ENCODE measurements around the gene C1orf52. TPM values are rescaled to one million over a fixed set of nuclear protein-coding genes. Genes with fewer than 3 reads are reported as not detected.

C1orf52 gene
- total RNA-seq (2014; rRNA removed; shearing (Covaris generic)) = 16.2 and 22.5 TPM in 2 replicates

GRCh38 chr1:85259118-85259911 is at the start of gene C1orf52:
Gene C1orf52 (minus strand): TSS chr1:85259662. CDS start chr1:85259633, 29 bp downstream.
- peak; percentile 90 for DNase-seq (ENCODE audit: low read depth)

GRCh38 chr1:85308833-85309350 is 49.4 kb upstream of the C1orf52 start:
- DNase-seq (ENCODE audit: low read depth) = no peak

GRCh38 chr1:85307987-85308832 is 48.7 kb upstream of the C1orf52 start:
- DNase-seq (ENCODE audit: low read depth) = peak; percentile 81

- no peak for DNase-seq (ENCODE audit: low read depth)
Measured at GRCh38 chr1:85306236-85306635, 46.8 kb upstream of the C1orf52 start.

GRCh38 chr1:85303440-85304162 is 44.1 kb upstream of the C1orf52 start:
- DNase-seq (ENCODE audit: low read depth) = no peak

GRCh38 chr1:85300140-85300539 is 40.7 kb upstream of the C1orf52 start:
- no peak for DNase-seq (ENCODE audit: low read depth)

GRCh38 chr1:85297855-85298629 is 38.6 kb upstream of the C1orf52 start:
- peak; percentile 99 for DNase-seq (ENCODE audit: low read depth)

GRCh38 chr1:85297538-85297854 is 38.0 kb upstream of the C1orf52 start:
- DNase-seq (ENCODE audit: low read depth) = no peak

- DNase-seq (ENCODE audit: low read depth) = no peak
Measured at GRCh38 chr1:85296980-85297379, 37.5 kb upstream of the C1orf52 start.

- no peak for DNase-seq (ENCODE audit: low read depth)
Measured at GRCh38 chr1:85295654-85296053, 36.2 kb upstream of the C1orf52 start.

GRCh38 chr1:85295006-85295431 is 35.6 kb upstream of the C1orf52 start:
- DNase-seq (ENCODE audit: low read depth) = peak; percentile 51

GRCh38 chr1:85290826-85291225 is 31.4 kb upstream of the C1orf52 start:
- no peak for DNase-seq (ENCODE audit: low read depth)

GRCh38 chr1:85289848-85290335 is 30.4 kb upstream of the C1orf52 start:
- DNase-seq (ENCODE audit: low read depth) = no peak

GRCh38 chr1:85289207-85289847 is 29.9 kb upstream of the C1orf52 start:
- peak; percentile 89 for DNase-seq (ENCODE audit: low read depth)

- DNase-seq (ENCODE audit: low read depth) = no peak
Measured at GRCh38 chr1:85284202-85284601, 24.7 kb upstream of the C1orf52 start.

- DNase-seq (ENCODE audit: low read depth) = peak; percentile 54
Measured at GRCh38 chr1:85283475-85284199, 24.2 kb upstream of the C1orf52 start.

GRCh38 chr1:85282424-85282823 is 23.0 kb upstream of the C1orf52 start:
- no peak for DNase-seq (ENCODE audit: low read depth)

GRCh38 chr1:85280636-85281035 is 21.2 kb upstream of the C1orf52 start:
- DNase-seq (ENCODE audit: low read depth) = no peak

GRCh38 chr1:85279458-85280080 is 20.1 kb upstream of the C1orf52 start:
- DNase-seq (ENCODE audit: low read depth) = no peak
